Nucleus accumbens (tissue), 56 donors: ENCODE results near the gene NSUN6.

Experiments
- DNase-seq, 56 donors: peaks; one replicate each; lab custom pipeline; 2025; lab: John Stamatoyannopoulos, UW

NSUN6 gene

DNA sequence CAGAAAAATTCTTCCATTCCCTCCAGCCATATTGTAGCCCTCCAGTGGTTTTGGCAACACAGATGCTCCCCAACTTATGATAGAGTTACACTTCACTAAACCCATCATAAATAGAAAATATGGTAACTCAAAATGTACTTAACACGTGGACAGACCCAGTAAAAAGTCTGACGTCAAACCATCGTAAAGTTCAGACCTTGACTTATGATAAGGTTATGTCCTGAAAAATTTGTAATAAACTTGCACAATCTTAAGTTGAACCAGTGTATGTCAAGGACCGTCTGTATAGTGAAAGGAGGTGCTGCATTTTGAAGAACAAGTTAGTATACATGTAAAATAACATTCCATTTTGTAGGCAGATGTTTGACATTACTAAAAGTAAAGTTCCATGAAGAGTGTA, 142.8 kb downstream of the NSUN6 start:
- no peak for DNase-seq

DNA sequence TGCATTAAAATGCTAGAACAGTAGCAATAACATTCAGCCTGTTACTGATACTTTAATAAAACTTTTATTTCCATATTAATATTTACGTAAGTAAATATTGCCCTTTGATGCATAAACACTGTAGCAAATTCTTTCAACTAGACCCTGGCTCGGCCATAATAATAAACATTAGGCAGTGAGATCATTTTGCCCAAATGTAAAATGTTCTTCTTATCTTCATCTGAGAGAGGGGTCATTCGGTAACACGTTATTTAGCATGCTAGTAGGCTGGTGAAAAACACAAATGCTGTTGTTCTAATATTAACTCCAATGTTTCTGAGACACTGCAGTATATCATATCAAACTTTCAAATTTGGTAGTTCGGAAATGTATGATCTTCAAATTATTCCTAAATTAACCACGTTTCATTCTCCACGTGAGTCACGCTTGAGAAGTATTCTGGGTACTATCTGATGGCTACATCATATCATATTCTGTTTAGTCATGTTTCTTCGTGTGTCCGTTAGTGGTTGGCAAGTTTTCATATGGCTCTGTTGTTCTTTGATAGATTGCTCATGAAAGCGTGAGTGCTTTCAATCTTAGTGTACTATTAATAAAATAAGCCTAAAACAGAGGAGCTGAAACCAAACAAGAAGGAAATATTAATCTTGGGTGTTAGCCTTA, 145.8 kb downstream of the NSUN6 start:
- DNase-seq: no peak

DNA sequence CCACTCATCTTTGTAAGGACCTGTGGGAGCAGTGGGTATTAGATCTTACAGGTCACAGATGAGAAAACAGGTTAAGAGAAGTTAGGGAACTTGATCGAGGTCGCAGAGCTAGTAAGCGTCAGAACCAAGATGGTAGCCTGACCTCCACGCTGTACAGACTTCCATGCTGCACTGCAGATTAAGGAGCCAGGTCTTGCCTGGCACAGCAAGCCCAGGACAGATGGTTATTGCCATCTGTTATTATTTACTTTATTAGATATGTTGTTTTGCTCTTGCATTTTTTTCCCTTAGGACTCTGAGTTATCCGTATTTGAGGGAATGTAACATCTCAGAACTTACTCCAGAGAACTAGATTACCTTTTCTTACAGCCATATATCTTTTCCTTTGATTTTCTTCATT, 147.2 kb downstream of the NSUN6 start:
- no peak for DNase-seq

DNA sequence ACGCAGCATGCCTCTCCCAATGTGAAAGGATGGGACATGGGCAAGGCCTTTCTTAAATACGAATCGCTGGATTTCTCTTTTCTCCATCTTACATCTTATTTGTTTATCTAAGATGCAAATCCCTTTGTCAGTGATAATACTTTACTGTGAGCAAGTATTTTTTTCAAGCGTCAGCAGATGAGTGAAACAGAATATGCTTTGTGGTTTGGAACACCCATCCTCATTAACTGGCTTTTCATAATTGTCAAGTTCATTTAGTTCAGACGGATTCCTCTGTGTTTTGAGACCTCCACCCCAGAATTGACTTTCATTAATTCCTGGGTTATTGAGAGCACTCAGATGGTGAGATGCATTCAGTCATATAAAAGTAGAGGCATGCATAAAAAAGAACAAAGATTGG, 149.8 kb downstream of the NSUN6 start:
- no peak for DNase-seq

DNA sequence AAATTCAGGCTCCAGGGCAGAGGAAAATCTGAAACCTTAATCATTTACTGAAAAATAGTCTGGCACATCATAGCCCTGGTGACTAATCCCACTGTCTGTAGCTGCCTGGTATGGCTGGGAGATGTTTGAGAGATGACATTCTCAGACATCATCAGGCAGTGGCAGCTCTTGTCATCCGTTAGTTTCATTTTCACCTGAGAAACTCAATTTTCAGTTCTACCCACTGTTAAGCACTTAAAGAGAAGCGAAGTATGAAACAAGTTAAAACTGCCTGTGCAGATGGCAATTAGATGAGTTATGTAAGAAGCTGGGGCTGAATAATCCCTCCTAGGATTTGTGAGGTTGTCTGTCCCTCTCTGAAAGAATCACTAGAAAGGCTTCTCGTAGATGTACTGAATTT, 150.2 kb downstream of the NSUN6 start:
- DNase-seq: peak in 3 of 56 donors; percentile 4 to 16 (median 8)

DNA sequence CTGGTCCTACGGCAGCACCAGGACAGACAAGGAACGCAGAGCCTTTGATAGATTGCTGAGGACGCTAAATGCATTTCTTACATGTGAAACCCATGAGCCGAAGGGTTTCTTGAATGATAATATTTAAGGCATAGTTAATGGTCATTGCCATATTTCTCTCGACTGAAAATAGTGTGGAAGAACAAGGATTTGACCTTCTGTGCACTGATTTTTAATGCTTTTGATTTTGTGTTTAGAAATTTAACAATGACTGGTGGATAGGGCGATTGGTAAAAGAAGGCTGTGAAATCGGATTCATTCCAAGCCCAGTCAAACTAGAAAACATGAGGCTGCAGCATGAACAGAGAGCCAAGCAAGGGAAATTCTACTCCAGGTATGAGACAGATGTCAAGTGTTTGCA, 150.8 kb downstream of the NSUN6 start:
- DNase-seq: no peak

DNA sequence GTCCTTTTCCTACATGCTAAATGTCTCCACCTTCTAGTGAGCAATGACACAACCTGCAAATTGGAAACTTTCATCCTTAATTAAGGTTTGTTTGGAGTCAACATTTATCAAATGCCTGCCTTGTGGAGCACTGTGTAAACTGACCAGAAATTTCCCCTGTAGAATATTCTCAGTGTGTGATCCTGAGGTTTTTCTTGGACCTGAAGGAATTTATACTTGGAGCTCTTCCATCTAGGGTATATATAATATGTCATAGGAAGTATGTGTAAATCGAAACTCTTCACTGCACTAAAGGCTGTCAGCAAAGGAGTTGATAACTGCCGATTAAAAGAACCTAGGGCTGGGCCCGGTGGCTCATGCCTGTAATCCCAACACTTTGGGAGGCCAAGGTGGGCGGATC, 152.4 kb downstream of the NSUN6 start:
- DNase-seq: no peak

DNA sequence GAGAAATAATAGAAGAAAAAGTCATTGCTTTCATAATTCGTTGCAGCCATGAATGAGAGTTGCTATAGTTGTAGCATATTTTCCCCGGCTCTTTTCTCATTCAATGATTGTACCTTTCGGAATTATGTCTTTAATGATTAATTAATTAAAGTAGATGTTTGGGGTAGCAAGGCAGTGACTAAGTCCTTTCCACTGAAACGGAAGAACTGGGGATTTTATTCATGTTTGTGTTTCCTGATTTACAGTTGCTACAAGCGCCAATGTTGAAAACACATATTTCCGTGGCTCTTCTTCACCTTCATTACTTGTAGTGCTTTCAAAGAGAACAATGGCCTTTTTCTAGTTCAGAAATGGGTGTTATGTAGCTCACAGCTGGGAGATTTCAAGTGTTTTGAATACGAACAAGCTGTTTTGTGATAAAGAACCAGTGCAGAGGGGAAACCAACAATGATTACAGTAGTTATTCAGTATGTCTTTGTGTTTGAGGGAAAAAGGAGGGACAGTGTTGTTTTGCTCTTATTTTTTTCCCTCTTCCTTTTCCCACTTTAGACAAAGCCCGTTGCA, 153.5 kb downstream of the NSUN6 start:
- no peak for DNase-seq
